Measurements from ENCODE around the gene SPIB.

The SPIB gene

GRCh38 chr19:50475736-50476223 lies 57.0 kb downstream of the SPIB start:
- DNase-seq = no peak

GRCh38 chr19:50476224-50476906 lies 57.6 kb downstream of the SPIB start, which contains the start of the genes EMC10 and GARIN5A:
Gene EMC10 (plus strand): TSS chr19:50476507. CDS start chr19:50476545, 38 bp downstream.
Gene GARIN5A (minus strand): TSS chr19:50476848. CDS start chr19:50476388, 460 bp downstream.
- peak; percentile 19 for DNase-seq

- DNase-seq = no peak
These were observed 58.1 kb downstream of the SPIB start for GRCh38 chr19:50476907-50477238.

GRCh38 chr19:50477751-50478515 lies 59.2 kb downstream of the SPIB start:
- no peak for DNase-seq

- DNase-seq = no peak
These were observed 60.4 kb downstream of the SPIB start for GRCh38 chr19:50478901-50479715.

- DNase-seq = no peak
These were observed 61.1 kb downstream of the SPIB start for GRCh38 chr19:50479761-50480251.

GRCh38 chr19:50480281-50481111 lies 61.8 kb downstream of the SPIB start:
- DNase-seq = no peak
